Tibial artery (tissue), 4 donors: ENCODE data around the gene SPTB.

Experiments used
- DNase-seq, 2 donors: peaks; one replicate each; pipeline ENCODE4 v3.0.0-alpha.2; 2019
- H3K27ac ChIP-seq, 2 donors: fragments of 200-600 bp; sonication (generic) in 1 of 2; 1 replicate in 1 of 2; 2 replicates in 1 of 2; pipeline ENCODE4 v1.5.1; 2018 to 2019; ENCODE audit warnings: mild to moderate bottlenecking in 1 of 2
- H3K27me3 ChIP-seq, 2 donors: fragments of 200-600 bp; sonication (generic) in 1 of 2; one replicate each; pipeline versions ENCODE4 v1.5.1 to v1.6.0; 2016 to 2019
- H3K36me3 ChIP-seq, 3 donors: fragments of 200-600 bp; sonication (generic) in 2 of 3; one replicate each; pipeline ENCODE4 v1.5.1; 2016 to 2019; ENCODE audit warnings: mild to moderate bottlenecking in 2 of 3
- H3K4me1 ChIP-seq, 4 donors: fragments of 200-600 bp; sonication (generic) in 2 of 4; 1 replicate in 3 of 4; 2 replicates in 1 of 4; pipeline ENCODE4 v1.5.1; 2016 to 2019
- H3K4me3 ChIP-seq, 2 donors: fragments of 200-600 bp; sonication (generic) in 1 of 2; 1 replicate in 1 of 2; 2 replicates in 1 of 2; pipeline ENCODE4 v1.5.1; 2018 to 2019; ENCODE audit warnings: mild to moderate bottlenecking in 2 of 2
- H3K9me3 ChIP-seq, 3 donors: fragments of 200-600 bp; sonication (generic) in 1 of 3; one replicate each; pipeline ENCODE4 v1.5.1; 2016 to 2019
- CTCF ChIP-seq, 2 experiments: fragments of 200-600 bp in 1 of 2; fragments of 450-650 bp in 1 of 2; IDR thresholded peaks; one replicate each; pipeline ENCODE4 v1.5.1; 2017 to 2019; ENCODE audit warnings: antibody characterized with exemption in 2 of 2, mild to moderate bottlenecking in 1 of 2, moderate library complexity in 1 of 2
- intact Hi-C: fragments of 100-400 bp; cut with DNase I; formaldehyde crosslinking; loops from one replicate; pipeline ENCODE4 v1.15.0; 2023; ENCODE audit warnings: low total_unique reads

The SPTB gene

GRCh38 chr14:64792871-64793560 is 86.7 kb downstream of the SPTB start:
- Histone ChIP-seq H3K27ac (no peak overlapping the region), H3K4me3 (no peak overlapping the region), H3K4me1 (no peaks in the 10 kb centered on the region), H3K27me3 (no peaks in the 10 kb centered on the region), H3K36me3 (peaks cover 0 to 4% (median 0%) of the 10 kb centered on the region in 3 donors), H3K9me3 (no peaks in the 10 kb centered on the region)
- DNase-seq, result no peak
- no peak for TF ChIP-seq CTCF (IDR thresholded peaks at IDR 0.05)
- intact Hi-C loops, result no loop called here

GRCh38 chr14:64792231-64792630 is 87.5 kb downstream of the SPTB start:
- no peaks in the 10 kb centered on the region for H3K9me3 ChIP-seq
- peaks cover 0 to 4% (median 0%) of the 10 kb centered on the region in 3 donors for H3K36me3 ChIP-seq
- no peak for DNase-seq
- no peaks in the 10 kb centered on the region for H3K4me1 ChIP-seq
- TF ChIP-seq CTCF (IDR thresholded peaks at IDR 0.05), result no peak
- H3K27me3 ChIP-seq, result no peaks in the 10 kb centered on the region
- intact Hi-C loops, result no loop called here
- no peak overlapping the region for H3K4me3 ChIP-seq
- no peak overlapping the region for H3K27ac ChIP-seq

- Histone ChIP-seq H3K4me1 (no peaks in the 10 kb centered on the region), H3K4me3 (no peak overlapping the region), H3K36me3 (peaks cover 0 to 4% (median 0%) of the 10 kb centered on the region in 3 donors), H3K9me3 (no peaks in the 10 kb centered on the region), H3K27me3 (no peaks in the 10 kb centered on the region), H3K27ac (no peak overlapping the region)
- no peak for TF ChIP-seq CTCF (IDR thresholded peaks at IDR 0.05)
- no peak for DNase-seq
- intact Hi-C loops, result no loop called here
These were observed 89.2 kb downstream of the SPTB start for GRCh38 chr14:64790478-64790877.

GRCh38 chr14:64789696-64790095 is 90.0 kb downstream of the SPTB start:
- intact Hi-C loops, result no loop called here
- DNase-seq, result no peak
- TF ChIP-seq CTCF (IDR thresholded peaks at IDR 0.05), result no peak
- Histone ChIP-seq H3K36me3 (peaks cover 0 to 4% (median 0%) of the 10 kb centered on the region in 3 donors), H3K27ac (no peak overlapping the region), H3K9me3 (no peaks in the 10 kb centered on the region), H3K4me1 (no peaks in the 10 kb centered on the region), H3K4me3 (no peak overlapping the region), H3K27me3 (no peaks in the 10 kb centered on the region)

GRCh38 chr14:64788706-64789105 is 91.0 kb downstream of the SPTB start:
- Histone ChIP-seq H3K9me3 (no peaks in the 10 kb centered on the region), H3K27me3 (no peaks in the 10 kb centered on the region), H3K27ac (no peak overlapping the region), H3K36me3 (peaks cover 0 to 1% (median 0%) of the 10 kb centered on the region in 3 donors), H3K4me3 (no peak overlapping the region), H3K4me1 (no peaks in the 10 kb centered on the region)
- DNase-seq, result peak in 1 of 2 donors; percentile 33
- intact Hi-C loops, result no loop called here
- TF ChIP-seq CTCF (IDR thresholded peaks at IDR 0.05), result no peak
